HepG2 (cell line): Measurements from ENCODE around the gene TBCD. TPM values are rescaled to one million over a fixed set of nuclear protein-coding genes. Genes with fewer than 3 reads are reported as not detected.
A peak's percentile ranks its signal among the peaks of the same experiment; 100 is the strongest.

ENCODE experiments used
- ARNT2 ChIP-seq: sonication (generic); formaldehyde crosslinking; IDR thresholded peaks from 2 replicates; pipeline ENCODE4 v1.8.0; 2022; ENCODE audit warnings: mild to moderate bottlenecking, low read depth, missing genetic modification reagents, moderate library complexity
- CEBPG ChIP-seq: IDR thresholded peaks from 2 replicates; pipeline ENCODE4 v1.6.1; 2016
- EHMT2 ChIP-seq: fragments of 200-600 bp; sonication (generic); IDR thresholded peaks from 2 replicates; pipeline ENCODE4 v1.7.0; 2017; ENCODE audit warnings: antibody characterized with exemption, low read depth, low read length, borderline replicate concordance
- ESRRA ChIP-seq: sonication (generic); formaldehyde crosslinking; IDR thresholded peaks from 2 replicates; pipeline ENCODE4 v1.5.1; 2020; ENCODE audit warnings: mild to moderate bottlenecking, low read depth, missing genetic modification reagents
- FOXK1 ChIP-seq: sonication (generic); formaldehyde crosslinking; IDR thresholded peaks from 2 replicates; pipeline ENCODE4 v1.4.0; 2020; ENCODE audit warnings: low read depth, missing genetic modification reagents, borderline replicate concordance
- FOXK2 ChIP-seq: fragments of 450-650 bp; IDR thresholded peaks from 2 replicates; pipeline ENCODE4 v1.6.1; 2016
- ISX ChIP-seq: sonication (generic); formaldehyde crosslinking; conservative IDR thresholded peaks from 2 replicates; pipeline ENCODE4 v1.5.0; 2020; ENCODE audit warnings: missing genetic modification reagents
- KLF15 ChIP-seq: sonication (generic); formaldehyde crosslinking; IDR thresholded peaks from 2 replicates; pipeline ENCODE4 v1.8.1; 2023; ENCODE audit warnings: borderline replicate concordance, mild to moderate bottlenecking, inconsistent platforms, missing genetic modification reagents, mixed read lengths
- KLF16 ChIP-seq, 2 experiments: sonication (generic) in 1 of 2; formaldehyde crosslinking in 1 of 2; IDR thresholded peaks; 2 replicates each; pipeline versions ENCODE4 v1.6.1 to v1.8.0; 2016 to 2023; ENCODE audit warnings: missing genetic modification reagents in 2 of 2, missing compliant biosample characterization in 1 of 2
- KMT2A ChIP-seq: sonication (generic); formaldehyde crosslinking; IDR thresholded peaks from 2 replicates; pipeline ENCODE4 v1.4.0; 2020; ENCODE audit warnings: missing genetic modification reagents
- PHF20 ChIP-seq: sonication (generic); formaldehyde crosslinking; IDR thresholded peaks from 2 replicates; pipeline ENCODE4 v1.5.0; 2020; ENCODE audit warnings: mild to moderate bottlenecking, missing genetic modification reagents
- PLRG1 ChIP-seq: fragments of 450-650 bp; conservative IDR thresholded peaks from 2 replicates; pipeline ENCODE4 v1.6.1; 2016
- TBX2 ChIP-seq: sonication (generic); formaldehyde crosslinking; IDR thresholded peaks from 2 replicates; pipeline ENCODE4 v1.5.0; 2020; ENCODE audit warnings: missing genetic modification reagents, mild to moderate bottlenecking, borderline replicate concordance
- ZFP36 ChIP-seq: fragments of 150-350 bp; IDR thresholded peaks from 2 replicates; pipeline ENCODE4 v1.6.1; 2018; ENCODE audit warnings: borderline replicate concordance, low read length, low read depth; ENCODE audit not compliant: partially characterized antibody
- ZKSCAN1 ChIP-seq: fragments of 150-350 bp; IDR thresholded peaks from 2 replicates; pipeline ENCODE4 v1.6.1; 2014; ENCODE audit warnings: low read length
- ZNF205 ChIP-seq: IDR thresholded peaks from 2 replicates; pipeline ENCODE4 v1.6.1; 2018; ENCODE audit warnings: missing biosample characterization, missing genetic modification reagents
- ZNF317 ChIP-seq: sonication (generic); formaldehyde crosslinking; IDR thresholded peaks from 2 replicates; pipeline ENCODE4 v1.5.0; 2020; ENCODE audit warnings: mild to moderate bottlenecking, missing genetic modification reagents
- ZNF331 ChIP-seq: sonication (generic); formaldehyde crosslinking; IDR thresholded peaks from 2 replicates; pipeline ENCODE4 v1.4.0; 2020; ENCODE audit warnings: missing genetic modification reagents
- ZNF501 ChIP-seq: sonication (generic); formaldehyde crosslinking; IDR thresholded peaks from 2 replicates; pipeline ENCODE4 v1.5.1; 2020; ENCODE audit warnings: mild to moderate bottlenecking, moderate library complexity, missing genetic modification reagents
- ZNF749 ChIP-seq: sonication (generic); formaldehyde crosslinking; IDR thresholded peaks from 2 replicates; pipeline ENCODE4 v1.8.0; 2022; ENCODE audit warnings: mild to moderate bottlenecking, missing genetic modification reagents, moderate library complexity, borderline replicate concordance
- ZSCAN5A ChIP-seq: sonication (generic); formaldehyde crosslinking; IDR thresholded peaks from 2 replicates; pipeline ENCODE4 v1.8.0; 2022; ENCODE audit warnings: mild to moderate bottlenecking, missing genetic modification reagents, borderline replicate concordance
- polyA plus RNA-seq, 8 experiments: library from polyadenylated mRNA; depleted of rRNA in 3 of 8; stranded (reverse) in 7 of 8; unstranded in 1 of 8; fragments of >200 nt; fragmentation: Illumina TruSeq in 4 of 8; extraction: Trizol in 4 of 8; gene quantifications; 2 replicates each; pipeline versions ENCODE4 v1.2.1 to v1.2.3, GENCODE V29; 2011 to 2016; ENCODE audit warnings: low read depth in 4 of 8, missing spikeins in 1 of 8, mixed read lengths in 1 of 8; ENCODE audit not compliant: insufficient read depth in 1 of 8
- total RNA-seq, 5 experiments: library from RNA; depleted of rRNA; stranded (reverse); fragments of >200 nt; fragmentation: Illumina TruSeq; extraction: Trizol; gene quantifications; 2 replicates each; pipeline ENCODE4 v1.2.3, GENCODE V29; 2016; ENCODE audit warnings: low read depth in 1 of 5
- TF ChIP-seq, protein P1 (sequence below): sonication (generic); formaldehyde crosslinking; IDR thresholded peaks from 2 replicates; pipeline ENCODE4 v1.4.0; 2020; ENCODE audit warnings: missing genetic modification reagents, mild to moderate bottlenecking, borderline replicate concordance
- TF ChIP-seq, protein P2 (sequence below), 2 experiments: sonication (generic) in 1 of 2; formaldehyde crosslinking in 1 of 2; IDR thresholded peaks; 2 replicates each; pipeline versions ENCODE4 v1.5.1 to v1.6.1; 2011 to 2020; ENCODE audit warnings: borderline replicate concordance in 1 of 2, low read depth in 1 of 2, low read length in 1 of 2, mild to moderate bottlenecking in 1 of 2, missing genetic modification reagents in 1 of 2, moderate library complexity in 1 of 2
- TF ChIP-seq, protein P3 (sequence below): sonication (generic); formaldehyde crosslinking; IDR thresholded peaks from 2 replicates; pipeline ENCODE4 v1.9.0; 2021; ENCODE audit warnings: missing genetic modification reagents, mild to moderate bottlenecking, borderline replicate concordance

The TBCD gene
- total and polyA plus RNA-seq, 2 of the 13 experiments (the other 11 are each of a cell fraction or from before 2014, with no cell fraction given), result 33.9 to 54.8 TPM

- TF ChIP-seq ARNT2 (no peak), CEBPG (CRISPR knock-in tag) (peak; percentile 72), TBX2 (CRISPR knock-in tag) (no peak), KMT2A (no peak), ZNF501 (CRISPR knock-in tag) (no peak), KLF16 (CRISPR knock-in tag; IDR thresholded peaks at IDR 0.05) (0 out of 4 replicates have a peak, but pooled peaks of 1 of the 2 experiments have one; percentile 64), PLRG1 (no peak), FOXK1 (peak; percentile 48; the same call in 1 of the 2 replicates), ZNF749 (CRISPR knock-in tag) (no peak), FOXK2 (peak; percentile 58; the same call in 1 of the 2 replicates), EHMT2 (no peak), ZFP36 (no peak), ESRRA (no peak), ZNF331 (CRISPR knock-in tag) (no peak), ZSCAN5A (CRISPR knock-in tag) (no peak), ZKSCAN1 (no peak), ZNF317 (CRISPR knock-in tag) (no peak), PHF20 (no peak), ISX (CRISPR knock-in tag) (no peak), ZNF205 (CRISPR knock-in tag) (no peak), KLF15 (CRISPR knock-in tag) (no peak)
- TF ChIP-seq, protein P1, sequence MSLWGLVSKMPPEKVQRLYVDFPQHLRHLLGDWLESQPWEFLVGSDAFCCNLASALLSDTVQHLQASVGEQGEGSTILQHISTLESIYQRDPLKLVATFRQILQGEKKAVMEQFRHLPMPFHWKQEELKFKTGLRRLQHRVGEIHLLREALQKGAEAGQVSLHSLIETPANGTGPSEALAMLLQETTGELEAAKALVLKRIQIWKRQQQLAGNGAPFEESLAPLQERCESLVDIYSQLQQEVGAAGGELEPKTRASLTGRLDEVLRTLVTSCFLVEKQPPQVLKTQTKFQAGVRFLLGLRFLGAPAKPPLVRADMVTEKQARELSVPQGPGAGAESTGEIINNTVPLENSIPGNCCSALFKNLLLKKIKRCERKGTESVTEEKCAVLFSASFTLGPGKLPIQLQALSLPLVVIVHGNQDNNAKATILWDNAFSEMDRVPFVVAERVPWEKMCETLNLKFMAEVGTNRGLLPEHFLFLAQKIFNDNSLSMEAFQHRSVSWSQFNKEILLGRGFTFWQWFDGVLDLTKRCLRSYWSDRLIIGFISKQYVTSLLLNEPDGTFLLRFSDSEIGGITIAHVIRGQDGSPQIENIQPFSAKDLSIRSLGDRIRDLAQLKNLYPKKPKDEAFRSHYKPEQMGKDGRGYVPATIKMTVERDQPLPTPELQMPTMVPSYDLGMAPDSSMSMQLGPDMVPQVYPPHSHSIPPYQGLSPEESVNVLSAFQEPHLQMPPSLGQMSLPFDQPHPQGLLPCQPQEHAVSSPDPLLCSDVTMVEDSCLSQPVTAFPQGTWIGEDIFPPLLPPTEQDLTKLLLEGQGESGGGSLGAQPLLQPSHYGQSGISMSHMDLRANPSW, result no peak
- TF ChIP-seq, protein P2, sequence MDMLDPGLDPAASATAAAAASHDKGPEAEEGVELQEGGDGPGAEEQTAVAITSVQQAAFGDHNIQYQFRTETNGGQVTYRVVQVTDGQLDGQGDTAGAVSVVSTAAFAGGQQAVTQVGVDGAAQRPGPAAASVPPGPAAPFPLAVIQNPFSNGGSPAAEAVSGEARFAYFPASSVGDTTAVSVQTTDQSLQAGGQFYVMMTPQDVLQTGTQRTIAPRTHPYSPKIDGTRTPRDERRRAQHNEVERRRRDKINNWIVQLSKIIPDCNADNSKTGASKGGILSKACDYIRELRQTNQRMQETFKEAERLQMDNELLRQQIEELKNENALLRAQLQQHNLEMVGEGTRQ (IDR thresholded peaks at IDR 0.05; ENCODE audit: low read depth, low read length), result no peak
- TF ChIP-seq, protein P2 (CRISPR knock-in tag; IDR thresholded peaks at IDR 0.05; ENCODE audit: borderline replicate concordance), result no peak
- TF ChIP-seq, protein P3, sequence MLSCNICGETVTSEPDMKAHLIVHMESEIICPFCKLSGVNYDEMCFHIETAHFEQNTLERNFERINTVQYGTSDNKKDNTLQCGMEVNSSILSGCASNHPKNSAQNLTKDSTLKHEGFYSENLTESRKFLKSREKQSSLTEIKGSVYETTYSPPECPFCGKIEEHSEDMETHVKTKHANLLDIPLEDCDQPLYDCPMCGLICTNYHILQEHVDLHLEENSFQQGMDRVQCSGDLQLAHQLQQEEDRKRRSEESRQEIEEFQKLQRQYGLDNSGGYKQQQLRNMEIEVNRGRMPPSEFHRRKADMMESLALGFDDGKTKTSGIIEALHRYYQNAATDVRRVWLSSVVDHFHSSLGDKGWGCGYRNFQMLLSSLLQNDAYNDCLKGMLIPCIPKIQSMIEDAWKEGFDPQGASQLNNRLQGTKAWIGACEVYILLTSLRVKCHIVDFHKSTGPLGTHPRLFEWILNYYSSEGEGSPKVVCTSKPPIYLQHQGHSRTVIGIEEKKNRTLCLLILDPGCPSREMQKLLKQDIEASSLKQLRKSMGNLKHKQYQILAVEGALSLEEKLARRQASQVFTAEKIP (CRISPR knock-in tag), result no peak
Observed at GRCh38 chr17:82772026-82772425, 20.2 kb downstream of the TBCD start (continued).
